GM18873 (cell line): ENCODE measurements around the gene NFATC1.

Experiments
- ATAC-seq: cut with Tn5 transposase; IDR thresholded peaks from one replicate; pipeline ENCODE4 v1.9.1; 2021; ENCODE audit warnings: mild to moderate bottlenecking, moderate library complexity, moderate number of reproducible peaks; ENCODE audit not compliant: unreplicated experiment, low FRiP score

NFATC1 gene

DNA sequence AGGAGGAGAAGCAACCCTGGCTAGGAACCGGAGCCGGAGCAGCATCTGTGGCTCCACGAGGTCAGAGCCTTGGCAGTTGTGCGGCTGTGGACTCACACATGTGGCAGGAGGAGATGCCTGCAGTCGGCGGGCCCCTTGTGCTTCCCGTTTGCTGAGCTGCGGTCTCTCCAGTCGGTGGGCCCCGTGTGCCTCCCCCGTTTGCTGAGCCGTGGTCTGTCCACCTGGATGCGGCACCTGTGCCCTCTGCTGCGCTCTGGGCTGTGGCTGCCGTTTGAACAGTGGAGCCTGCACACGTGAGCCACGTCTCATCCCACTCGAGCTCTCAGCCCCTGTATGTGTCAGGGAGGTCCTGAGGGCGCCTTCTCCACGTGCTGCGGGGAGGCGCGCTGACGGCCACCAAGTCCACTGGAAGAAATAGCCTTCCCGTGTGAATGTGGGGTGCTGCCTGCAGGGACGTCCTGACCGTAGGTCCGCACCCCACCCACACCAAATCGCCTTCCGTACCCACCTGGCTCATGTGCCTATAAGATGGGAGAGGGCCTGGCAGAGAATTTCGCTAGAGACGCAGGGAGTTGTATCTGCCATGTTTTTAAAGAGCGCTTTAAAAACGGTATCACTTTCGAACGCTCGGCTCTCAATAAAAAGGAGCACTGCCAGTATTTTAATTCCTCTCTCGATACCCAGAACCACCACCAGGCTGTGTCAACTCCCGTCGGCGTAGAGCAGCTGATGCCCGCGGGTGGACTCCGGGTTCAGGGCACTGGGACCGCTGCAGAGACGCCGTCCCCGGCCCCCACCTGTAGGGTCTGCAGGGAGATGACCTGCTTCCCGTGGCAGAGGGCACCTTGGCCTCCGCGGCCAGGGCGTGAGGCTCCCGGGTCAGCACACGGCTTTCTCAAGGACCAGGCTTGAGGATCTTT is 117.0 kb downstream of the NFATC1 start:
- no peak for ATAC-seq

DNA sequence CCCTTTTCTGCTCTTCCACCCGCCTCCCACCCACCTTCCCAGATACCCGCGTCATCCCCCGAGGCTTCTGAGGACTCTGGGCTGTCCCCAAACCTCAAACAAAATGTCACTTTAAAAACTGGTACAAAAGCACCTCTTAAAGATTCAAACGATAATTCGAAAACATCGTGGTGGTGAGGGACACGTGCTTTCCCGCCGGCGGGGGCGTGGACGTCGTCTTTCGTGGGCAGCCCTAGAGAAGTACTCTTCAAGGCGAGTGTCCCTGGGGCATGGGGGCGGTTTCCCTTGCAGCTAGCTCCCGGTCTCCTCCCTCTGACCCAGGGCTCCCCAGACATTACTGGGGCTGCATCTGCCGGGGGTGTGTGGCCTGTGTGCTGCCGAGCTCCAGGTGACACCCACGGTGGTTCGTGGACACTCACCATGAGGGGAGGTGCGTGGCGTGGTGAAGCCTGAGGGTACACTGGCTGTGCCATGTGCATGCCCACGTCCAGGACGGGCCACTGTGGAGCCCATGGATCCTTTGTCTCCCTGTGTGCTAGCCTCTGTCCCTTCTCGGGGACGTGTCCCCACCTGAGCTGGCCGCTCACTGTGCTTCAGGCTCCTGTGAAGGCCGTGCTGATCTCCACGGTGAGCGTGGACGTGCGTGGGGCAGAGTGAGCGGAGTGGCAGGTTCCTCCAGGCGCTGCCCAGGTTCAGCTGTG is 117.8 kb downstream of the NFATC1 start:
- no peak for ATAC-seq

DNA sequence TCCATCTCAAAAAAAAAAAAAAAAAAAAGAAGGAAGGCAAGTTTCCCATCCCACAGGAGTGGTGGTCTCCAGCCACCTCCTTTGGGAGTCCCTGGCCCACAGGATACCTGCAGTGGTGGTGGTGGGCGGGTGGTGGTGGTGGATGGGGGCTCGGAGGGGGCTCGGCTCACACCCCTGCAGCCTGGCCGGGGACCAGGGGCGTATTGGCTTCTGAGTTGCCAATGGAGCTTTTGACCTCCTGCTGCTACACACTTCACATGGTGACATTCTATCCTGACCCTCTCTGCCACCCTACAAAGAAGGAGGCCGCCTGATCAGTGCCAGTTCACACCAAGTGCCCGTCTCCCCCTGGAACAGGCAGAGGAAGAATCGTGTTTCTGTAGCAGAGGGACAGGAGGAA is 119.6 kb downstream of the NFATC1 start:
- ATAC-seq: no peak

DNA sequence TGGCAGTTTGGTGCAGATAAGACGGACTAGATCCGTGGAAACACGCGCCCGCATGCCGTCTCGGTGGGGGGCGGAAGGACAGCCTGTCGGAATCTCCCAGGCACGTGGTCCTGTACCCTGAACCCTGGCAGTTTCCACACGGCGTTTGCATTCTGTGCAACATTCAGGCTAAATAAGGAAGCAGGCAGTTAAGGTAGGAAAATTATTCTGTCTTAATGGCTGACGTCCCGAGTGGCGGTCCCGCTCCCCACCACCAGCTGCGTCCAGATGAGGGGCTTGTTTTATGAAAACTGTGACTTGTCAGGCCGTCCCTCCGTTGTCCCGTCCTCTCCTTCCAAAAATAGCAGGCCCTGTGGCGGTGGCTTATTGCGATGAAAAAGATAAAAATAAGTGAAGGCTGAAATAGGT is 120.2 kb downstream of the NFATC1 start:
- no peak for ATAC-seq

DNA sequence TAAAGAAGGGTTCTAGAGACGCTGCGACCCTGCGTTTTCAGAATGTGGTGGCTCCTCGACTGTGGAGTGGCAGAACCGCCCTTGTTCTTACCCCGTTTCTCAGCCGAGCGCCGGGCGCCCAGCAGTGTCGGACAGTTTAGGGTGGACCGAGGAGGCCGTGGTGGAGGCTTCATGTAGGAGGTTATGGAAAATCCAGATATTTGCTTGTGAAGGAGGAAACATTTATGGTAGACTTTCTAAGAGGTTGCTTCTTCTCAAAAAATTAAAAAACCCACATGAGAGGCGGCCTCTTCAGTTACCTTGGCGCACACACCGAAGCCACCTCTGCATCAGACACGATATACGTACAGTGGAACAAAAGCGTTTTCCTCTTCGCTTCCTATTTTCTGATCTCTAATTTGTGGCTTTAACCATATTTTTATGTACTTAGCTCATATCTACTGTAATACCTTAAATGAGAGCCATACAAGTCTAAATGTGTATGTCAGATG is 120.8 kb downstream of the NFATC1 start:
- ATAC-seq: no peak

DNA sequence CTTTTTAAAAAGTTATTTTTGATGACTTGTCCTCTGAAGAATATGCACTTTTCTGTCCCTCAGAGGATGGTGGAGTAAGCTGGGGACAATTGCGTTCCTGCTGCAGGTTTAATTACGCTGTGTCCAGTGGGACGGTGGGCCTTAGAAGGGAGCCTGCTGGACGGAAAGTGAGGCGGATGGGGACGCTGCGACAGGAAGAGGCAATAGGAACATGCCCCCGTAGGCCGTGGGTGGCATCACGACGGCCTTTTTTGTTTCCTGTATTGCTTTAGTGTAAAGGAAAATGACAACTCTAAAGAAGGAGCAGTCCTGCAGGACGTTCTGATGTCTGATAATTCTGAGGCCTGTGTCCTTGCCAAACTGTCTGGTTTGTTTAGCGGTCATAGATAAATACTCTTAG is 121.6 kb downstream of the NFATC1 start:
- no peak for ATAC-seq

DNA sequence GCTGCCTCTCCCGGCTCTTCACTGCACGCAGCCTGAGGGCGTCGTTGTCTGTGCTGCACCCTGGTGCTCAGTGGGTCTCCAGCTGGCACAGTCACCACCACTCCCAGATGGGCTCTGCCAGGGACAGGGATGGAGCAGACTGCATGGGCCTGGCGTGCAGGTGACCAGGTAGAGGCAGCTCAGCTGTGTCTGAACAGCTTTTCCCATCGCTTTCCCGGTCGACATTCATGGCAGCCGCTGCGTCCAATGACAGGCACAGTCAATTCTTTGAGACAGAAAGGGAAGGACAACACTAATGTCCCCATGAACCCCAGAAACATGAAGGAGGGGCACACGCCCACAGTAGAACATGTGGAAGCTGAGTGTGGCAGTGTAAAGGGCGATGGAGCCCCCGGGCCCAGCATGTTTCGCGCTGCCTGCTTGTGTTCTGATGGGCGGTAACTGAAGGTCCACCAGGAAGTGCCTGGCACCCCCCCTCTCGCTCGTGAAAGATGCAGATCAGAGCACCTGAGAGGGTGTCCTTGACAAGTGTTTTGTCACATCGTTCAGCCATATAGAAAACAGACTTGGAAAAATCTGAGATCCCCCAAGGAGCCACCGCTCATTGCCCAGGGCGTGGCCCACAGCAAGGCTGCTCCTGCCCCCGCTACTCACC is 122.4 kb downstream of the NFATC1 start:
- no peak for ATAC-seq

DNA sequence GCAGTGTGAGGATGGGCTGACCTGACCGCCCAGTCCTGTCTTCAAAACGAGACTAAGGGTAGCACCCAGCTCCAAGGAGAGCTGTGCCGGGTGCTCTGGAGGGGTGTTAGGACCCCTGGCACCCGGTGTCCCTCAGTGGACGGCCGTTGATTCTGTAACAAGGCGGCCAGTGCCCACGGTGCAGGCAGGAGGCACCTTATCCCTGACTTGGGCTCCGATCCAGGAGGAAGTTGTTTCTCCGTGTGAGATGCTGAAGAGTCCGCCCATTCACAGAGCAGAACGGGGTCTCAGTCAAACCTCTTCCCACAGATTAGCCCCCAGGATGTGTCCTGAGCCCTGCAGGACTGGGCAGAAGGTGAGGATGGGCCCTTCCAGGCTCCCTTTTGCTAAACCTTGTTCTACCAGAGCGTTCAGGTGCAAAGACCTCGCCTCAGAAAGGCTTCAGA is 123.0 kb downstream of the NFATC1 start:
- ATAC-seq: no peak

DNA sequence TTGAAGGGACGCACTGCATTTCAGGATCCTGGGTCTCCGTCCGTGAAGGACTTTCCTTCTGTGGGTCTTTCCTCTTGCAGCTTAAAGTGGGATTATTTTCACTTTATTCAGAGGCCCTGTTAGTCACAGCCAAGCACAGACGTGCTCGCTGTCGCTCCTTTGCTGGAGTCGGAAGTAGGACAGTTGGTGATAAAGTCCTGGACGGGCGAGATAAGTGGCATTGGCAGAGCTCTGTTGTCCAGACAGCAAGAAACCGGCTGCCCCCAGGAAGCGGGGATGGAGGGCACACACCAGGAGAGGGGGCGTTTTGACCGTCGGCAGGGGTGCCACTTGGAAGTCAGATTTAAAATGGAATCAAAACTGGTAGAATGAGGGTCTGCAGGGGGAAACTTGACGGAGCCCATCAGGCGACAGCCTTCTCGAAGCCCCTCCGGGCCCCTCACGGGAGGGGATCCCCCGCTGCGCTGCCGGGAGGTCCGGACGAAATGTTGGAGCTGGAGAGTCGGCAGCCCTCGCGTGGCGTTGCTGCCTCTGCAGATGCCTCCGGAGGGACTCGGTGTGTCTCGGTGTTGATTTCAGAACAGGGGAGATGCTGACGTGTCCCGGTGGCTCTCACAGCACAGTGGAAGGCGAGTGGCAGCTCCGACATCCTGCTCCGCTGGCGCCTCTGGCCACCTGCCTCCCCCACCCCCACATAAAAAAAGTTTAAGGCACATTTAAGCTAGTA is 124.2 kb downstream of the NFATC1 start:
- ATAC-seq: no peak

DNA sequence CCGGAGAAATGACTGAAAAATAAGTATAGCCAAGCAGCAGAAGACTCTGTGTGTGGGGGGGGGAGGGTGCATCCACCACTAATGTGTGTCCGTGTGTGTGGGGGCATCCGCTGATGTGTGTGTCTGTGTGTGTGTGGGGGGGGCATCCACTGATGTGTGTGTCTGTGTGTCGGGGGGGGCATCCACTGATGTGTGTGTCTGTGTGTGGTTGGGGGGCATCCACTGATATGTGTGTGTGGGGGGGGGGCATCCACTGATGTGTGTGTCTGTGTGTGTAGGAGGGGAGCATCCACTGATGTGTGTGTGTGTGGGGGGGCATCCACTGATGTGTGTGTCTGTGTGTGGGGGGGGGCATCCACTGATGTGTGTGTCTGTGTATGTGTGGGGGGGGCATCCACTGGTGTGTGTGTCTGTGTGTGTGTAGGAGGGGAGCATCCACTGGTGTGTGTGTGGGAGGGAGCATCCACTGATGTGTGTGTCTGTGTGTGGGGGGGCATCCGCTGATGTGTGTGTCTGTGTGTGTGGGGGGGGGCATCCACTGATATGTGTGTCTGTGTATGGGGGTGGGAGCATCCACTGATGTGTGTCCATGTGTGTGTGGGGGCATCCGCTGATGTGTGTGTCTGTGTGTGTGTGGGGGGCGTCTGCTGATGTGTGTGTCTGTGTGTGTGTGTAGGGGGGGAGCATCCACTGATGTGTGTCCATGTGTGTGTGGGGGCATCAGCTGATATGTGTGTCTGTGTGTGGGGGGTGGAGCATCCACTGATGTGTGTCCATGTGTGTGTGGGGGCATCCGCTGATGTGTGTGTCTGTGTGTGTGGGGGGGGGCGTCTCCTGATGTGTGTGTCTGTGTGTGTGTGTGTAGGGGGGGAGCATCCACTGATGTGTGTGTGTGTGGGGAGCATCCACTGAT is 125.0 kb downstream of the NFATC1 start:
- ATAC-seq: no peak

GRCh38 chr18:79521416-79522205 is 125.9 kb downstream of the NFATC1 start:
- ATAC-seq: no peak

GRCh38 chr18:79522451-79523205 is 126.9 kb downstream of the NFATC1 start:
- no peak for ATAC-seq

- ATAC-seq: no peak
Measured at GRCh38 chr18:79523206-79523735, 127.5 kb downstream of the NFATC1 start.

- no peak for ATAC-seq
Measured at GRCh38 chr18:79523736-79524180, 128.0 kb downstream of the NFATC1 start.

DNA sequence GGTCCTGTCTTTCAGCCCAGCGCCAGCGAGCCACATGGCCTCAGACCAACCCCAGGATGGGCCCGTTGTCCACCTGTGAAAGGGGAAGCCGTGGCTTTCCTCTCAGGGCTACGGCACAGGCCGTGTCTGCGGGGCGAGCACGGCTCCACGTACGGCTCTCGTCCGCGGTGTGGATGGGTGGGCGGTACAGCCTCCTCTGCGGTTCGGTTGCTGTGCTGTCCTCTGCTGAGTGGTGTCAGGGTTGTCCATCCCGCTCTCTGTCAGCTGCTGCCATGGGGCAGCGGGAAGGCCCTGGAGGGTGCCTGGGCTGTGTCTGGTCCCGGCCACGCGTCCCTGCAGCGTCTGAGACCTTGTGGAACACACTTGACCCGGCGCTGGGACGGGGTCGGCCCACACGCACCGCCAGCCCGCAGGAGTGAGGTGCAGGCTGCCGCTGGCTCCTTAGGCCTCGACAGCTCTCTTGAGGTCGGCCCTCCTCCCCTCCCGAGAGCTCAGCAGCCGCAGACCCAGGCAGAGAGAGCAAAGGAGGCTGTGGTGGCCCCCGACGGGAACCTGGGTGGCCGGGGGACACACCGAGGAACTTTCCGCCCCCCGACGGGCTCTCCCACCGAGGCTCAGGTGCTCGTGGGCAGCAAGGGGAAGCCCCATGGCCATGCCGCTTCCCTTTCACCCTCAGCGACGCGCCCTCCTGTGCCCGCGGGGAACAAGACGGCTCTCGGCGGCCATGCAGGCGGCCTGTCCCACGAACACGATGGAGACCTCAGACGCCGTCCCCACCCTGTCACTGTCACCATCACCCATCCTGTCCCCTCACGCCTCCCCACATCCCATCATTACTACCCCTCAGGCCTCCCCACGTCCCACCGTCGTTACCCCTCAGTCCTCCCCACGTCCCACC is 128.7 kb downstream of the NFATC1 start:
- no peak for ATAC-seq
